ENCODE results near the gene COX6B2. TPM values are rescaled to one million over a fixed set of nuclear protein-coding genes. Genes with fewer than 3 reads are reported as not detected.

Gene COX6B2
- polyA plus RNA-seq, 4 donors = 0.76 to 1.8 (median 1.4) TPM

GRCh38 chr19:55315956-55316525 is 38.5 kb downstream of the COX6B2 start:
- DNase-seq (ENCODE audit: low read depth in 4 of 4, low spot score in 2 of 4) = no peak

DNA sequence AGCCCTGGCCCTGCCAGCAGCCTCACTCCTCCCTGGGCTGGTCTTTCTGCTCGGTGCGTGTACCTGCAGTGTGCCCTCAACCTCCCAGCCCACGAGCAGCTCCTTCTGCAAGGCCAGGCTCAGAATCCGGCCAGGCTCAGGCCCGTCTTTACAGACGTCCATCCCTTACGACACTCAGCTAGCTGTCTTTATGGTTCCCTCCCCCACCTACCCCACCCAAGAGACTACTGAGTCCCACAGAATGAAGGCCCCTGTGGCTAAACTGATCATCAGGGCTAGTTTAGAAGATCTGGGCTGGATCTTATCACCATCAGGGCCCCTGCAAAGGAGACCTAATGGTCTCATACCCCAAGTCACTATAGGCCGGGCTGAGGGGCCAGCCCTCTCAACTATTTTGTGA is 40.1 kb downstream of the COX6B2 start:
- DNase-seq (ENCODE audit: low read depth in 4 of 4, low spot score in 2 of 4) = no peak

GRCh38 chr19:55312621-55313512 is 41.7 kb downstream of the COX6B2 start:
- DNase-seq (ENCODE audit: low read depth in 4 of 4, low spot score in 2 of 4) = no peak

DNA sequence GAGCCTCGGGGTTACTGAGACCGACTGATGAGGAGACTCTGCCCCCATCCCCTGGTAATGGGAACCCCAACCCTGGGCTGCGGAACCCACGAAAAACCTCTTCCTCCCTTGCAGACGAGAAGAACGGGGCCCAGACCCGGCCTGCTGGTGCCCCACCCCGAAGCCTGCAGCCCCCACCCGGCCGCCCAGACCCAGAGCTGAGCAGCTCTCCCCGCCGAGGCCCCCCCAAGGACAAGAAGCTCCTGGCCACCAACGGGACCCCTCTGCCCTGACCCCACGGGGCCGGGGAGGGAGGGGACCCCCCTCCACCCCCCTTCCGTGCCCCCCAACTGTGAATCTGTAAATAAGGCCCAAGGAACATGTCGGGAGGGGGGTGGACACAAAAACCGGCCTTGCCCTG is 42.7 kb downstream of the COX6B2 start:
- DNase-seq (ENCODE audit: low read depth in 4 of 4, low spot score in 2 of 4) = no peak

DNA sequence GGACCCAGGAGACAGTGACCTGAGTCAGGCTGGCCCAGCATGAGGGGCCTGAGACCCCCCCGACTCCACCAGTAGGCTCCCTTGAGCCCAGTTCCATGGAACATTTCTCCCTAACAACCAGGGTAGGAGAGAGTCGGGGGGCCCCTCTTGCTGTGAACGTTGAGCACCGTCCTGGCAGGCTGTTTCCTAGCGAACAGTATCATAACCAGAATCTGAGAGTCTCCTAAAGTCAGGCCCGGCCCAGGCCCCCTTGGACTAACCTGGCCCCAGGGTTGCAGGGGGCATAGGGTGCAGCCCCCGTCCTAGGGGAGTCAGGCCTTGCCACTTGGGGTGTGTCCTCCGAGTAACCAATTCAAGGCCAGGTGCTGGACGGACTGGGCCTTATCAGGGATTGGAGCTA is 43.1 kb downstream of the COX6B2 start:
- no peak for DNase-seq (ENCODE audit: low read depth in 4 of 4, low spot score in 2 of 4)

DNA sequence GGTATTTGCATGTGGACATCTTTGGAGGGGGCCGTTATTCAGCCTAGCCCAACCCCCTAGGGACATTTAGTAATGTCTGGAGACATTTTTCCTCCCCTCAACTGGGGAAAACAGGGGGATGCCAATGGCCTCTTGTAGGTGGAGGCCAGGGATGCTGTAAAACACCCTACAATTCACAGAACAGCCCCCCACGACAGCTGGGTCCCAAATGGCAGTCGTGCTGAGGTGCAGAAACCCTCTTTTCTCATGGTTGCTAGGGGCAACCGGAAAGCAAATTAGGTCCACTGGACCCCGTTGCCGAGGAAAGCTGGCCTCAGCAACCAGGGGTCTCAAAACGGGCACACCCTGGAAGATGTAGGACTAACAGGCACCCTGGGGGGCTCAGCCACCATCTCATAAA is 44.0 kb downstream of the COX6B2 start:
- no peak for DNase-seq (ENCODE audit: low read depth in 4 of 4, low spot score in 2 of 4)

DNA sequence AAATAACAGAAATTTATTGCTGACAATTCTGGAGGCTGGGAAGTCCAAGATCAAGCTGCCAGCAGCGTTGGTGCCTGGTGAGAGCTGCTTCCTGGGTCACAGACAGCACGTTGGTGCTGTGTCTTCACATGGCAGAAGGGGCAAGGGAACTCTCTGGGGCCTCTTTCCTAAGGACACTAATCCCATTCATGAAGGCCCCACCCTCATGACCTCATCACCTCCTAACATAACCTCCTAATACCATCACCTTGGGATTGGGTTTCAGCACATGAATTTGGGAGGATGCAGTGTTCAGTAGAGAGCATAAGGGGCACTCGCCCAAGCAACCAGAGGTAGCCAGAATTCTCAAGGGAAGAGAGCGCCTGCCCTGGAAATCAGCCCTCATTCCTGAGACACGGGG is 45.1 kb downstream of the COX6B2 start:
- no peak for DNase-seq (ENCODE audit: low read depth in 4 of 4, low spot score in 2 of 4)

DNA sequence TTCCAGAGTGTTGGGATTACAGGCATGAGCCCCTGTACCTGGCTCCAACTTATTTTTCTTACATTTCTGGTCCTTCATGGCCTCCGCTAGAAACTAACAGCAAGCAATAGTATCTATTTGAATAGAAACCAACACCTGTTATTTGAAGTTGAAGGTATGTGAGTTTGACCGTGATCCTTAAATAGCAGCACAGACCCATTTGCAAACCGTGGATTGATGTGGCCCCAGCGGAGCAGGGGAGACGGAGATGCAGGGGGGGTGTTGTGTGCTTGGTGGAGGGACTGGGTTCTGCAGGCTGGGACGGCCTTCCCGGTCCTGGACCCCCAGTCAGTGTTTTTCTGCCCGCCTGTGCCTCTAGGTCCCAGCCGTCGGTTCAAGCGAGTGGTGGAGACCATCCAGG is 46.2 kb downstream of the COX6B2 start:
- no peak for DNase-seq (ENCODE audit: low read depth in 4 of 4, low spot score in 2 of 4)

DNA sequence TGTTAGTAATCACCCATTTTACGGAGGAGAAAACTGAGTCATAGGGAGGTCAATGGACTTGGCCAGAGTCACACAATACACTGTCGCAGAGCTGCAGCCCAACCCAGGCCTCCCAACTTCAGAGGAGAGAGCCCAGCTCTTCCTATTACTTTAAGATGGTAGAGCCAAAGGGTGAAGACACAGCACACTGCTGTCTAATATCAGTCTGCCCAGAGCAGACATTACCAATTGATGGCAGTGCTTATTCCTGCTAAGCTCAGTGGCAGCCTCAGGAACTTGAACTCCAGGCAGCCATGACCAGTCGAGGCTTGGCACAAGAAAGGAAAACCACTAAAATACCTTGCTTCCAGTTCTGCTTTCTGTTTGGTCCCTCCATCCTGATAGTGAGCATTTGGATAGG is 47.8 kb downstream of the COX6B2 start:
- DNase-seq (ENCODE audit: low read depth in 4 of 4, low spot score in 2 of 4) = no peak

GRCh38 chr19:55305983-55306562 is 48.4 kb downstream of the COX6B2 start:
- no peak for DNase-seq (ENCODE audit: low read depth in 4 of 4, low spot score in 2 of 4)

DNA sequence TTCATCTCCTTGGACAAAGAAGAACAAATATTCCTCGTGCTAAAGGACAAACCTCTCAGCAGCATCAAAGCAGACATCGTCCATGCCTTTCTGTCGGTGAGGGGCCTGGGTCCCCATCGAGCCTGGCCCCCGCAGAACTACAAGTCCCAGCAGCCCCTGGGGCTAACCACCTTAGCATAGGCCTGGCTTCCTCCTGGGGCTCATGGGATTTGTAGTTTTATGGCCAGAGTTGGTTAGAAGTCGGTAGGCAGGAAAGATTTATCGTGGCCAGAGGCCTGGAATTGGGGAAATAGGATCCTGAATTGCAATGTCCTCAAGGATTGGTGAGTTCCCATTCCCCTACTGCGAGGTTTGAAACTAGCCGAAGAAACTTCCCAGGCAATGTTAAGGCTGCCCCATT is 49.0 kb downstream of the COX6B2 start:
- DNase-seq (ENCODE audit: low read depth in 4 of 4, low spot score in 2 of 4) = no peak

DNA sequence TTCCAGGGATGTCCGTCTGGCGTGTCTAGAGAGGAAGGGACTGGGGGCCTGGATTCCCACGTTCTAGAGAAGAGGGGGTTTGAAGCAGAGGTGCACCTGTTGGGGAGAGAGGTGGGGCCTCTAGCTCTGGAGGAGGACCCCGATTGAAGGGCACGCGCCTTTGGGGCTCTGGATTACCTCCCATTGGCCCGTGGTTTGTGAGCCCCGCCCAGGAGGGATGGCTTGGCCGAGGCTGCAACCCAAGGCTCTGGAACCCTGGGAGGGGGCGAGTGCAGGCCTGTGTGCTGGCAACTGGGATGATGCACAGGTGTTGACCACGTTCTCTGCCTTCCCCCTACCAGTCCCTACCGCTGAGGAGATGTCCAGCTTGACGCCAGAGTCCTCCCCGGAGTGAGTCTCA is 49.5 kb downstream of the COX6B2 start:
- no peak for DNase-seq (ENCODE audit: low read depth in 4 of 4, low spot score in 2 of 4)

GRCh38 chr19:55304279-55304978 is 50.1 kb downstream of the COX6B2 start:
- no peak for DNase-seq (ENCODE audit: low read depth in 4 of 4, low spot score in 2 of 4)

DNA sequence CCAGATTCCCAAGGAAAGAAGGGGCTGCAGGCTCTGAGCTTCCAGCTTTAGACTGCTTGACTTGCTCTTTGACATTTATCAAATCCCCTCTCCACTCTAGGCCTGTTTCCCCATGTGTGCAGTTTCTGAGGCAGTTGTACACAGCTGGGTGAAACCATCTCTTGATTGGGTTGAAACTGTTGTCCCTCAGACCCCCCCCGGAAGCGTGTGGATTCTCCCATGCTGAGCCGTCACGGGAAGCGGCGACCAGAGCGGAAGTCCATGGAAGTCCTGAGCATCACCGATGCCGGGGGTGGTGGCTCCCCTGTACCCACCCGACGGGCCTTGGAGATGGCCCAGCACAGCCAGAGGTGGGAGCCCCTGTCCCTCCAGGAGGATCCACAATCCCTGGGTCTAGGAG is 51.0 kb downstream of the COX6B2 start:
- DNase-seq (ENCODE audit: low read depth in 4 of 4, low spot score in 2 of 4) = no peak

DNA sequence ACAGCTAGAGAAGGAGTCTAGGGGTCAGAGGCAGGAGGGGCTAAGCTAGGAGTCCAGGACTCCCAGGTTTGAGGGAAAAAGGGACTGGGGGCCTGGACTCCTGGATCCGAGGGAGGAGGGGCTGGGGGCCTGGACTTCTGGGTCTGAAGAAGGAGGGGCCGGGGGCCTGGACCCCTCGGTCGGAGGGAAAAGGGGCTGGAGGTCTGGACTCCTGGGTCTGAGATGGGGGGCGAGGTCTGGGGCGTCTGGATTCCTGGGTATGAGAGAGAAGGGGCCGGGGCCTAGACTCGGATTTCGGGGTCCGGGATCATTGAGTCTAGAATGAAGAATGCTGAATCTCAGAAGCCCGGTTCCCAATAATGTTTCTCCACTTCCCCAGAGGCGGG is 52.2 kb downstream of the COX6B2 start:
- DNase-seq (ENCODE audit: low read depth in 4 of 4, low spot score in 2 of 4) = no peak

DNA sequence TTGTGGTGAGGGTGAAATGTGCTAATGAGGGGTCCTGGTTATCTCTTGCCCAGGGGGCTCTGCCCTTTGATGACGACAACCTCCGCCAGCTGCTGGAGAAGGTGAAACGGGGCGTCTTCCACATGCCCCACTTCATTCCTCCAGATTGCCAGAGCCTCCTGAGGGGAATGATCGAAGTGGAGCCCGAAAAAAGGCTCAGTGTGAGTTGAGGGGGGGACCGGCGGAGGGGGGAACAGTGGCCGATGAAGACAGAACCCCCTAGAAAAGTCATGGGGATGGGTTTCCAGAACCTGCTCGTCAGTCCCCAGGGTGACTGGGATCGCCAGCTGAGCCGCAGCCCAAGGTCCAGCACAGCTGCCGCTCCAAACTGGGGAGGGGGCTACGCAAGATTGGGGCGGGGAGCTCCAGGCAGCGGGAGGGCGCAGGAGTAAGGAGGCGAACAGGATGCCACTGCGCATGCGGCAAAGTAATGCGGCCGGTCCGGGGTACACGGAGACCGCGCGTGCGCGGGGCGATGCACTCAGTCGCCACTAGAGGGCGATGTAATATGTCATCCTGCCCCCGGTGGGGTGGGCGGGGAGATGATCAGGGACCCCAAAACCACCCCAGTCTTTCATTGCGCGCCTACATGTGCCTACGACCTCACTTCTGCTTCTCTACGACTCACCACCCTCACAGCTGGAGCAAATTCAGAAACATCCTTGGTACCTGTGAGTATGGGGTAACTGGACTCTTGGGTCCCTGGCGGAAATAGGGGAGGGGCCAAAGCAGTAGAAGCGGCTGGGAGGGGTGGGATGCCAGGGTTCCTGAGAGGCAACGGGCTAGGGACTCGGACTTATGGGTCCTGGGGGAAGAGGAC is 52.8 kb downstream of the COX6B2 start:
- DNase-seq (ENCODE audit: low read depth in 4 of 4, low spot score in 2 of 4) = peak in 3 of 4 donors; percentile 59 to 76 (median 74)

- no peak for DNase-seq (ENCODE audit: low read depth in 4 of 4, low spot score in 2 of 4)
Measured at GRCh38 chr19:55300886-55301458, 53.5 kb downstream of the COX6B2 start.

DNA sequence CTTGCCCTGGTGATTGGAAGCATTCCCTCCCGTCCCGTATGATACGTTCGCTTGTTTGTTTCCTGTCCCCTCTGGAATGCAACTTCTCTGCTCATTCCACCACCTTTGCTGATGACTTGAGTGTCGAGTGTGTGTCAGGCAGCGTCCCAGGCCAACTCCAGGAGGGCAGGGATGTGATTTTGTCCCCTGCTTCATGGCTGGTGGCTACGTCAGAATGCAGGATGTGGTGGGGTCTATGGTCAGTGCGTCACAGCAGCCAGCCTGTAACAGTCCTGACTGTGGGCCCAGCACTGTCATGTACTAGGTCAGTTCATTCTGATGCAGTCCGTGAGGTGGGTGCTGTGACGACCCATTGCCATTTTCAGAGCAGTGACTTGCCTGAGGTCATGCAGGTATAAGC is 54.5 kb downstream of the COX6B2 start:
- DNase-seq (ENCODE audit: low read depth in 4 of 4, low spot score in 2 of 4) = no peak

Measured in left renal cortex interstitium (tissue), 4 donors.